Thoracic aorta (tissue), 2 donors: ENCODE data around the gene ARHGAP8. TPM values are rescaled to one million over a fixed set of nuclear protein-coding genes. Genes with fewer than 3 reads are reported as not detected.

Experiments used
- ATAC-seq: fragments of 150-250 bp; one replicate; pipeline ENCODE4 v1.8.0; 2017; ENCODE audit warnings: low read depth; ENCODE audit not compliant: insufficient number of reproducible peaks, low FRiP score
- DNase-seq: peaks from one replicate; pipeline ENCODE4 v3.0.0-alpha.2; 2020; ENCODE audit warnings: low spot score
- H3K27ac ChIP-seq, 2 donors: fragments of 200-600 bp; sonication (generic); 1 replicate in 1 of 2; 2 replicates in 1 of 2; pipeline ENCODE4 v1.5.1; 2016; ENCODE audit warnings: mild to moderate bottlenecking in 2 of 2, moderate library complexity in 2 of 2
- H3K27me3 ChIP-seq: fragments of 200-600 bp; sonication (generic); replicated peaks from 2 replicates; pipeline ENCODE4 v1.6.0; 2016; ENCODE audit warnings: mild to moderate bottlenecking; ENCODE audit not compliant: insufficient read depth
- H3K36me3 ChIP-seq: fragments of 200-600 bp; sonication (generic); one replicate; pipeline ENCODE4 v1.5.1; 2016
- H3K4me1 ChIP-seq, 2 donors: fragments of 200-600 bp; sonication (generic); 1 replicate in 1 of 2; 2 replicates in 1 of 2; pipeline versions ENCODE4 v1.5.1 to v1.6.0; 2016; ENCODE audit warnings: low read depth in 2 of 2, mild to moderate bottlenecking in 1 of 2; ENCODE audit not compliant: control insufficient read depth in 1 of 2
- H3K4me3 ChIP-seq: fragments of 200-600 bp; sonication (generic); 2 replicates; pipeline ENCODE4 v1.5.1; 2016; ENCODE audit warnings: mild to moderate bottlenecking
- H3K9me3 ChIP-seq: fragments of 200-600 bp; sonication (generic); 2 replicates; pipeline ENCODE4 v1.5.1; 2016
- CTCF ChIP-seq: fragments of 200-600 bp; sonication (generic); IDR thresholded peaks from one replicate; pipeline ENCODE4 v1.5.1; 2019; ENCODE audit warnings: antibody characterized with exemption
- total RNA-seq, 2 donors: library from RNA; depleted of rRNA; stranded (reverse); fragments of >200 nt; gene quantifications; one replicate each; pipeline versions ENCODE4 v1.1.0 to v1.2.3, GENCODE V29; 2016

ARHGAP8 gene
- total RNA-seq, 2 donors from 2014 or later, result 1.2 to 4.0 TPM

- H3K27ac ChIP-seq, result no peak overlapping the region
- no peak for TF ChIP-seq CTCF
- H3K4me1 ChIP-seq, result no peaks in the 10 kb centered on the region
- H3K36me3 ChIP-seq, result no peaks in the 10 kb centered on the region
- no peaks in the 10 kb centered on the region for H3K9me3 ChIP-seq
- no peaks in the 10 kb centered on the region for H3K27me3 ChIP-seq
- DNase-seq, result no peak
- H3K4me3 ChIP-seq, result no peak overlapping the region
- ATAC-seq, result no peak
Observed at GRCh38 chr22:44748524-44748923, 3.9 kb upstream of the ARHGAP8 start.

- H3K4me1 ChIP-seq, result no peaks in the 10 kb centered on the region
- DNase-seq (no peak), ATAC-seq (no peak)
- no peak for TF ChIP-seq CTCF
- H3K4me3 ChIP-seq, result no peak overlapping the region
- H3K36me3 ChIP-seq, result no peaks in the 10 kb centered on the region
- H3K9me3 ChIP-seq, result no peaks in the 10 kb centered on the region
- H3K27ac ChIP-seq, result no peak overlapping the region
- no peaks in the 10 kb centered on the region for H3K27me3 ChIP-seq
Observed at GRCh38 chr22:44750481-44750880, 1.9 kb upstream of the ARHGAP8 start.

- H3K9me3 ChIP-seq, result no peaks in the 10 kb centered on the region
- no peak for TF ChIP-seq CTCF
- no peak overlapping the region for H3K27ac ChIP-seq
- H3K27me3 ChIP-seq, result no peaks in the 10 kb centered on the region
- ATAC-seq (no peak), DNase-seq (no peak)
- no peaks in the 10 kb centered on the region for H3K4me1 ChIP-seq
- no peaks in the 10 kb centered on the region for H3K36me3 ChIP-seq
- H3K4me3 ChIP-seq, result no peak overlapping the region
Observed at GRCh38 chr22:44753189-44754042, 1.0 kb downstream of the ARHGAP8 start.

- H3K27me3 ChIP-seq, result no peaks in the 10 kb centered on the region
- DNase-seq (no peak), ATAC-seq (no peak)
- H3K4me1 ChIP-seq, result no peaks in the 10 kb centered on the region
- no peaks in the 10 kb centered on the region for H3K36me3 ChIP-seq
- H3K4me3 ChIP-seq, result no peak overlapping the region
- no peaks in the 10 kb centered on the region for H3K9me3 ChIP-seq
- H3K27ac ChIP-seq, result no peak overlapping the region
- TF ChIP-seq CTCF, result no peak
Observed at GRCh38 chr22:44754998-44755397, 2.6 kb downstream of the ARHGAP8 start.

- no peaks in the 10 kb centered on the region for H3K4me1 ChIP-seq
- no peak overlapping the region for H3K27ac ChIP-seq
- H3K27me3 ChIP-seq, result no peaks in the 10 kb centered on the region
- no peaks in the 10 kb centered on the region for H3K9me3 ChIP-seq
- H3K4me3 ChIP-seq, result no peak overlapping the region
- DNase-seq (no peak), ATAC-seq (no peak)
- no peak for TF ChIP-seq CTCF
- no peaks in the 10 kb centered on the region for H3K36me3 ChIP-seq
Observed at GRCh38 chr22:44755417-44755816, 3.0 kb downstream of the ARHGAP8 start.
